Astrocyte of the cerebellum (primary cell): ENCODE results near the gene STX11.
"Not testable (repeated sequence)": the region's sequence is repeated elsewhere in the genome, so short reads cannot be mapped to it uniquely, and the experiment has no call there.

Experiments
- DNase-seq: peaks from one replicate; pipeline ENCODE4 v3.0.0-alpha.2; 2011; ENCODE audit warnings: low read depth
- H3K4me3 ChIP-seq: 2 replicates; pipeline ENCODE4 v1.5.1; 2011; ENCODE audit warnings: mild to moderate bottlenecking, low read depth, low read length, moderate library complexity
- in situ Hi-C: cut with HindIII; loops from 2 replicates; pipeline ENCODE4 v1.10.0; 2017; ENCODE audit warnings: low sequenced_read_pairs
- TF ChIP-seq, protein P1 (sequence below): IDR thresholded peaks from 2 replicates; pipeline ENCODE4 v1.5.1; 2012; ENCODE audit warnings: low read length, low read depth, moderate library complexity, mild to moderate bottlenecking; ENCODE audit errors: missing control alignments

The STX11 gene

DNA sequence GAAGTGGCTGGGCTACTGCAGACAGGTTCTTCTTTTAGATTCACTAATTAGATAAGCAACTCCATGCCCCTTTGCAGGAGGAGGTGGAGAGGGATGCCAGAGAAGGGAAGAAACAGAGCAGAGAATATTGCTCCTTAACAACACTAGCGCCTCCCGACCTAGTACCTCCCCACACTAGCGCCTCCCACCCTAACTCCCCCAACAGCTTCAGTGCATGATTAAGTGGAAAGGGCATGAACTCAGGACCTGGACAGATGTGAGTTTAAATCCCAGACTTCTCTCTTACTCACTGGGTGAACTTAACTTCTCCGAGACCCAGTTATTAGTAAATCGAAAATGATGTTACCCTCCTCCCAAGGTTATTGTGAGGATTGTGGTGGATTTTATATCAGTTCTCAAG lies 25.7 kb downstream of the STX11 start:
- H3K4me3 ChIP-seq: no peak overlapping the region
- in situ Hi-C loops: no loop called here
- TF ChIP-seq, protein P1, sequence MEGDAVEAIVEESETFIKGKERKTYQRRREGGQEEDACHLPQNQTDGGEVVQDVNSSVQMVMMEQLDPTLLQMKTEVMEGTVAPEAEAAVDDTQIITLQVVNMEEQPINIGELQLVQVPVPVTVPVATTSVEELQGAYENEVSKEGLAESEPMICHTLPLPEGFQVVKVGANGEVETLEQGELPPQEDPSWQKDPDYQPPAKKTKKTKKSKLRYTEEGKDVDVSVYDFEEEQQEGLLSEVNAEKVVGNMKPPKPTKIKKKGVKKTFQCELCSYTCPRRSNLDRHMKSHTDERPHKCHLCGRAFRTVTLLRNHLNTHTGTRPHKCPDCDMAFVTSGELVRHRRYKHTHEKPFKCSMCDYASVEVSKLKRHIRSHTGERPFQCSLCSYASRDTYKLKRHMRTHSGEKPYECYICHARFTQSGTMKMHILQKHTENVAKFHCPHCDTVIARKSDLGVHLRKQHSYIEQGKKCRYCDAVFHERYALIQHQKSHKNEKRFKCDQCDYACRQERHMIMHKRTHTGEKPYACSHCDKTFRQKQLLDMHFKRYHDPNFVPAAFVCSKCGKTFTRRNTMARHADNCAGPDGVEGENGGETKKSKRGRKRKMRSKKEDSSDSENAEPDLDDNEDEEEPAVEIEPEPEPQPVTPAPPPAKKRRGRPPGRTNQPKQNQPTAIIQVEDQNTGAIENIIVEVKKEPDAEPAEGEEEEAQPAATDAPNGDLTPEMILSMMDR: no peak
- DNase-seq: no peak

DNA sequence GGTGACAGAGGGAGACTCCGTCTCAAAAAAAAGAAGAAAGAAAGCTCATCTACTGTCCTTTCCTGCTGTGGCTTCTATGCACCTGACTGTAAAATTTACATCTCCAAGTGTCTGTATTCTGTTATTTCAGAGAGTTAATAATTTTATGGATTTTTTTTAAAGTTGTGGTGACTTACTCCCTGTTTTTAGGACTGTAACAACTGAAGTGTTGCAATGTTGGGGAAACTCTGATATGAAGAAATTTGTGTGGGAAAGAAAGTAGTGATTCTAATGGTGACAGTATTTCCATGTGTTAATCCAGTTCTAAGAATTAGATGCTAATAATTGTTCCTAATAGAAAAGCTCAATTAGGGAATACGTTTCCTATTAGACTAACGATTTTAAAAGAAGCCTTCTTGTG lies 27.4 kb downstream of the STX11 start:
- H3K4me3 ChIP-seq: no peak overlapping the region
- TF ChIP-seq, protein P1: no peak
- no peak for DNase-seq
- in situ Hi-C loops: no loop called here

DNA sequence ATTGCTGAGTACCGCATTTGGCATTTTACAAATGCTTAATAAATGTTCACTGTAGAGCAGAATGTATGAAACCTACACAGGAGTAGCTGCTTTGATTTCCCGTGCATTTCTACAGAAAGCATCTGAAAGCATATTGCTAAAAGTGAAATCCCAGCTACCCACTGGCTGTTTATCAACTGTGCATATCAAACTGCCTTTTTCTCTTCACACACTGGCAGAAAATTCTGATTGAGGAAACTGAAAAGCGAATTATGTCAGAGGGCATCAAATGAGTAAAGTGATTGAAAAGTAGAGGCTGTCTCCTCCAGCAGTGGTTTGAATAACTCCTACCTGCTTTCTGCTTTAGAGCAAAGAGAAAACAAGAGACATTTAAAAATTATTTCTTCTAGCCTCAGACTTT lies 28.0 kb downstream of the STX11 start:
- TF ChIP-seq, protein P1: no peak
- in situ Hi-C loops: no loop called here
- no peak overlapping the region for H3K4me3 ChIP-seq
- no peak for DNase-seq

DNA sequence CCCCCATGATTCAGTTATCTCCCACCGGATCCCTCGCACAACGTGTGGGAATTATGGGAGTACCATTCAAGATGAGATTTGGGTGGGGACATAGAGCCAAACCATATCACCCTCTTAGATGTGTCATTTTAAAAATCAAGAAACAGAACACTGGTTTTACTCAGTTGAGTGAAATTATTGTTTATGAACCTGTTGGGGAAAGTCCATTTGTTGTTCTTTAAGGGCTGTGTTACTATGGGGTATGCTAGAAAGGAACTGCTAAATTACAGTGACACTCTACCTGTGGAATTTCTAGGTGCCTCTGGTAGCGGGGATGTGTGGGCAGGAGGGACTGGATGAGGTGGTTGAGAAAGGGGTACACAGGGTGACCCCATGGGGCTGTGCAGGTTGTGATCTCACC lies 28.9 kb downstream of the STX11 start:
- TF ChIP-seq, protein P1: no peak
- no peak for DNase-seq
- in situ Hi-C loops: no loop called here
- no peak overlapping the region for H3K4me3 ChIP-seq

DNA sequence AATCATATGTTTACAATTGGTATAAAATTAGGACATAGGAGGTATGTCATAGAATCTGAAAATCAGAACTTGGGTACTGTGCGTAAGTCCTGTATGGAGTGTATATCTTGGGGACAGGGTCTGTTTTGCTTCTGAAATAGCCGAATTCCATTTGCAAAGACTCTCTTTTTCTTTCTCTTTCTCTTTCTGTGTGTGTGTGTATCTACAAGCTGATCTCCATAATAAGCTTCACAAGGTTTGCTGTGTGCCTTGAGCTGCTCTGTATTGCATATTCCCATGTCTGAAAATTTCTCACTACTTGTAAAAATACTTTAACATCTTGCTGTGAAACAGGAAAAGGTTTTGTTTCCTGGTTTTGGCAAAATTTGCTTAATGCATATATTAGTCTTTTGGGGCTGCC lies 29.5 kb downstream of the STX11 start:
- no peak for DNase-seq
- in situ Hi-C loops: no loop called here
- TF ChIP-seq, protein P1: no peak
- no peak overlapping the region for H3K4me3 ChIP-seq

DNA sequence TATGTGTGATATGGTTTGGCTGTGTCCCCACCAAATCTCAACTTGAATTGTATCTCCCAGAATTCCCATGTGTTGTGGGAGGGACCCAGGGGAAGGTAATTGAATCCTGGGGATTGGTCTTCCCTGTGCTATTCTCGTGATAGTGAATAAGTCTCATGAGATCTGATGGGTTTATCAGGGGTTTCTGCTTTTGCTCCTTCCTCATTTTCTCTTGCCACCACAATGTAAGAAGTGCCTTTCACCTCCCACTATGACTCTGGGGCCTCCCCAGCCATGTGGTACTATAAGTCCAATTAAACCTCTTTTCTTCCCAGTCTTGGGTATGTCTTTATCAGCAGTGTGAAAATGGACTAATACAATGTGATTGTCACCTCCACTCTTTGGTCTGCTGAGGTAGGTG lies 30.0 kb downstream of the STX11 start:
- DNase-seq, in situ Hi-C loops, H3K4me3 ChIP-seq: not testable (repeated sequence)

DNA sequence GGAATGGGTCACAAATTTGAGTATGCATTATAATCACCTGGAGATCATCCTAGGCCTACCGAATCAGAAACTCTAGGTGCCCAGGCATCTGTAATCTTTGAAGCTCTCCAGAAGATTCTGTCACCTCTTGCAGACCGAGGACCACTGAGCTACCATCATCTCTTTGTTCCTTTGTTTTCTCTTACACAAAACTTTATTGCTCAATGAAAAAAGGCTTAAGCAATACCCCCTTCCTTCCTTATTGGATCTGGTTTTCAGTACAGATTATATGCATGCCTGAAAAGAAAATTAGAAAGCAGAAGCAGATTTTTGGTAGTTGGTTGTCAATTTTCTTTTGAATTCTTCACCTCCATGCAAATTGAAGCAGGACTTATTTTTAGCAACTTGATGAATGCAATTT lies 31.3 kb downstream of the STX11 start:
- TF ChIP-seq, protein P1: no peak
- H3K4me3 ChIP-seq: no peak overlapping the region
- in situ Hi-C loops: no loop called here
- DNase-seq: no peak

DNA sequence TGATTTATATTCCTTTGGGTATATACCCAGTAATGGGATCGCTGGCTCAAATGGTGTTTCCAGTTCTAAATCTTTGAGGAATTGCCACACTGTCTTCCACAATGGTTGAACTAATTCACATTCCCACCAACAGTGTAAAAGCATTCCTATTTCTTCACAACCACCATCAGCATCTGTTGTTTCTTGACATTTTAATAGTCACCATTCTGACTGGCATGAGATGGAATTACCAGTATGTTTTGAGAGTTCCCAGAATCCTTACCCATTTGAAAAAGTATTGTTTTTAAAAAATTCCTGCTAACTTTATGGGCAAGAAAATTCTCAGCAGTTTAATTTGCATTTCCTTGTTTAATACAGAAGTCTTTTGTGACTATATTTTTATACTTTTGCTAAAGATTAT lies 33.9 kb downstream of the STX11 start:
- DNase-seq, in situ Hi-C loops, H3K4me3 ChIP-seq: not testable (repeated sequence)
